Neutrophil (primary cell): Measurements from ENCODE around the gene ASIC2.

ENCODE experiments used
- H3K27ac ChIP-seq: fragments of 200-600 bp; sonication (generic); 2 replicates; pipeline ENCODE4 v1.5.1; 2016; ENCODE audit warnings: mild to moderate bottlenecking, moderate library complexity
- H3K27me3 ChIP-seq: fragments of 200-600 bp; sonication (generic); 2 replicates; pipeline ENCODE4 v1.6.0; 2016; ENCODE audit warnings: mild to moderate bottlenecking
- H3K36me3 ChIP-seq: fragments of 200-600 bp; sonication (generic); 2 replicates; pipeline ENCODE4 v1.5.1; 2017
- H3K4me1 ChIP-seq, 2 experiments: fragments of 200-600 bp in 1 of 2; sonication (generic) in 1 of 2; 1 replicate in 1 of 2; 2 replicates in 1 of 2; pipeline versions ENCODE4 v1.5.1 to v1.6.1; 2013 to 2016; ENCODE audit warnings: low read depth in 1 of 2, low read length in 1 of 2, mild to moderate bottlenecking in 1 of 2, moderate library complexity in 1 of 2; ENCODE audit not compliant: control insufficient read depth in 1 of 2, insufficient read depth in 1 of 2
- H3K4me3 ChIP-seq, 2 experiments: fragments of 200-600 bp in 1 of 2; sonication (generic) in 1 of 2; 1 replicate in 1 of 2; 2 replicates in 1 of 2; pipeline ENCODE4 v1.5.1; 2013 to 2016; ENCODE audit warnings: low read depth in 1 of 2, low read length in 1 of 2, mild to moderate bottlenecking in 1 of 2, moderate library complexity in 1 of 2
- H3K9me3 ChIP-seq: fragments of 200-600 bp; sonication (generic); 2 replicates; pipeline ENCODE4 v1.5.1; 2016
- TF ChIP-seq, protein P1 (sequence below): fragments of 200-600 bp; sonication (generic); IDR thresholded peaks from 2 replicates; pipeline ENCODE4 v1.5.1; 2016; ENCODE audit warnings: antibody characterized with exemption

Gene ASIC2

DNA sequence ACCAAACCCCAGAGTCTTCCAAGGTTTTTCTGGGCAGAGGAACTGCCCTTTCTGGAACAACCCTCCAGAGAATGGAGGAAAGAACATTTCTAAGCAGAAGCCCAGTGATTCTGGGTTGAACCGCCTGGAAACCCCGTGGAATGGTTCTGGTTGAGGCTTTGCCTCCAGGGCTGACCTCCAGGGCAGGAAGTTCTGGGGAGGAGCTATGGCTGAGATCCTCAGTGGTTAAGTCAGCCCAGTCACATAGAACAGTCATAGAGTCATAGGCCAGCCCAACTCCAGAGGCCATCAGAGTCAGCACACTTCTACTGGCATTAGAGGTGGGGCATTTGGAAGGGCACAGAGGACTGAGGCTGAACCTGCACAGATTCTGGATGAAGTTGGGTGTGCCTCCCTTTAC is 235.5 kb downstream of the ASIC2 start:
- Histone ChIP-seq H3K27ac (no peak overlapping the region), H3K4me3 (no peak overlapping the region), H3K36me3 (no peaks in the 10 kb centered on the region), H3K27me3 (peaks cover 10% of the 10 kb centered on the region), H3K4me1 (no peaks in the 10 kb centered on the region), H3K9me3 (no peaks in the 10 kb centered on the region)
- TF ChIP-seq, protein P1, sequence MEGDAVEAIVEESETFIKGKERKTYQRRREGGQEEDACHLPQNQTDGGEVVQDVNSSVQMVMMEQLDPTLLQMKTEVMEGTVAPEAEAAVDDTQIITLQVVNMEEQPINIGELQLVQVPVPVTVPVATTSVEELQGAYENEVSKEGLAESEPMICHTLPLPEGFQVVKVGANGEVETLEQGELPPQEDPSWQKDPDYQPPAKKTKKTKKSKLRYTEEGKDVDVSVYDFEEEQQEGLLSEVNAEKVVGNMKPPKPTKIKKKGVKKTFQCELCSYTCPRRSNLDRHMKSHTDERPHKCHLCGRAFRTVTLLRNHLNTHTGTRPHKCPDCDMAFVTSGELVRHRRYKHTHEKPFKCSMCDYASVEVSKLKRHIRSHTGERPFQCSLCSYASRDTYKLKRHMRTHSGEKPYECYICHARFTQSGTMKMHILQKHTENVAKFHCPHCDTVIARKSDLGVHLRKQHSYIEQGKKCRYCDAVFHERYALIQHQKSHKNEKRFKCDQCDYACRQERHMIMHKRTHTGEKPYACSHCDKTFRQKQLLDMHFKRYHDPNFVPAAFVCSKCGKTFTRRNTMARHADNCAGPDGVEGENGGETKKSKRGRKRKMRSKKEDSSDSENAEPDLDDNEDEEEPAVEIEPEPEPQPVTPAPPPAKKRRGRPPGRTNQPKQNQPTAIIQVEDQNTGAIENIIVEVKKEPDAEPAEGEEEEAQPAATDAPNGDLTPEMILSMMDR: no peak

DNA sequence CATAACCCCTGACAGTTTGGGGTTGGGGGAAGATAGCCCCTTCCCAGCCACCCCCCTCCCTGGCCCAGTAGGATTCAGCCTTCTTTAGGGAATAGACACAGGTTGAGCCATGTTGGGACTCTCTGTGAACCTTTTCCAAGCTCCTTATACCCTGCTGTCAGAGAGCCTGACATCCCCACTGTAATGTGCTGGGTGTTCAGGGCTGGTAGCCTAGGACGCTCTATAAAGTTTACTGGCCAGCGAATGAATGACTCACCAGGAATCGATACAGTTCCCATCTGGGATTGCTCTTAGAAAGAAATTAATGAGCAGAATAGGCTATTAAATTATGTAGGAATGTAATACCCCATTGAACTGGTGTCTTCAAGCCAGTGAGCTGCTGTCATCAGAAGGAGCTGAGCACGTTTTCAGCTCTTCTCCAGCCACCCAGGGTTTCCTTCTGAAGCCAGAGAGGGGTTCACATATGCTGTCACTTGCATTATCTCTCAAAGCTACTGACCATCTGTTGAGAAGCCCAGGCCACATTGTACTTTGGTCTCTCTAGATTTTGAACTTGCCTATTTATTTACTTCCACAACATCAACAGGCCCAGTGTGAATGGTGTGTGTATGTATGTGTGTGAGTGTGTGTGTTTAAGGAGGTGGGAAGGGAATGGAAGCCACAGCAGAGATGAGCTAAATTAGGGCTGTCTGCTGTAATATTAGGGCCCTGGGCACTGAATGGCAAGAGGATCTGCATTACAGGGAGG is 236.5 kb downstream of the ASIC2 start:
- TF ChIP-seq, protein P1: no peak
- no peak overlapping the region for H3K27ac ChIP-seq
- H3K27me3 ChIP-seq: peaks cover 19% of the 10 kb centered on the region
- no peaks in the 10 kb centered on the region for H3K36me3 ChIP-seq
- no peaks in the 10 kb centered on the region for H3K4me1 ChIP-seq
- H3K4me3 ChIP-seq: no peak overlapping the region
- H3K9me3 ChIP-seq: no peaks in the 10 kb centered on the region

DNA sequence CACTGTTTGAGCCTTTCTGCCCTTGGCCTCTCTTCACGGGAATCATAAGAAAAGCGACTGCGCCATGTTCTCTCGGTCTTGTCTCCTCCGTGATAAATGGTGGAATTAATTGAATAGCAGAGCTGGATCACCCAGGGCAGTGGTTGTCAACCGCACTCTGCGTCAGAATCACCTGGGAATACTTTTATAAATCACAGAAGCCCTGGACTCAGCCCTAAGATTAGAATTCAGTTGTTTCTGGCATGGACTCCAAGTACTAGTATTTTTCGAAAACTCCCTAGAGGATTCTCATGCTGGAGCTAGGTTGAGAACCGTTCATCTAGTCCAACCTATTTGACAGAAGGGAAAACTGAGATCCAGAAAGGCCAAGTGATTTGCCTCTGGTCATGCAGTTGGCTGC is 237.3 kb downstream of the ASIC2 start:
- Histone ChIP-seq H3K4me3 (no peak overlapping the region), H3K36me3 (no peaks in the 10 kb centered on the region), H3K27ac (no peak overlapping the region), H3K9me3 (no peaks in the 10 kb centered on the region), H3K27me3 (peaks cover 19% of the 10 kb centered on the region), H3K4me1 (no peaks in the 10 kb centered on the region)
- TF ChIP-seq, protein P1: no peak

DNA sequence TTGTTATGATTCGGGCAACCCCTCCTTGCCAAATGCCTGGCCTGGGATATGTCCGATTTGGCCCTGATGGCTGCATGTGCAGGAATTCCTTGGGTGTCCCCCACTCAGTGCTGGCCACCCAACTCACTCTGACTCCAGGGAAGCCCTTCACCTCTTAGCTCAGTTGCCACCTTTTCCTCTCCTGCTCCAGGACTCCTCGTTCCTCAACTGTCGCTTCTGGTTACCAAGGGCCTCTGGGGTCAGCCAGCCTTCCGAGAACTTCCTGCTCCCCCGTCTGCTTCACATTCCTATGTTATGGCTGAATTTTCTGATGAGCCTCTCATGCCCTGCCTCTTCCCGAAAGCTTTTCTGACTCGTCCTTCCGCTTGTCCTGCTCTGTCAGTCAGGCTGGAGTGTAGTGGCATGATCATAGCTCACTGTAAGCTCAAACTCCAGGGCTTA is 237.9 kb downstream of the ASIC2 start:
- TF ChIP-seq, protein P1: no peak
- Histone ChIP-seq H3K27me3 (peaks cover 19% of the 10 kb centered on the region), H3K27ac (no peak overlapping the region), H3K4me1 (no peaks in the 10 kb centered on the region), H3K36me3 (no peaks in the 10 kb centered on the region), H3K4me3 (no peak overlapping the region), H3K9me3 (no peaks in the 10 kb centered on the region)

DNA sequence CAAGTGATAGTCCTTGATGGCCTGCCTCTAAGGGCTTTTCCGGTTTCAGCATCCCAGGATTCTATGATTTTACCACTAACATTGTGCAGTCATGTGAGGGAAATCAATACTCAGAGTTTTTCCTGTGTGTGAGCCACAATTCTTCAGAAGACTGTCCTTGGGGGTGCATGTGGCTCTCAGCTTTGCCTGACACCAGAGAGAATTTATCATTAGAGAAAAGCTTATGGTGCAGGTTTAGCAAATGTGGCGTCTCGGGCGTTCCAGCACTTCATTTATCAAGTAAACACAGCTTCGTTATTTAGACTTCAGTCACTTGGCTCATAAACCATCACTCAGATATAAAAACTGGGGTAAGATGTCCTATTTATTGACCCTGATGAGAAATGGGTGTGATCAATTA is 238.7 kb downstream of the ASIC2 start:
- no peaks in the 10 kb centered on the region for H3K9me3 ChIP-seq
- no peaks in the 10 kb centered on the region for H3K36me3 ChIP-seq
- no peak overlapping the region for H3K4me3 ChIP-seq
- H3K27ac ChIP-seq: no peak overlapping the region
- TF ChIP-seq, protein P1: no peak
- H3K4me1 ChIP-seq: no peaks in the 10 kb centered on the region
- H3K27me3 ChIP-seq: peaks cover 19% of the 10 kb centered on the region
